ENCODE measurements around the gene BRAF. TPM values are rescaled to one million over a fixed set of nuclear protein-coding genes. Genes with fewer than 3 reads are reported as not detected.
"Not testable (repeated sequence)": the region's sequence is repeated elsewhere in the genome, so short reads cannot be mapped to it uniquely, and the experiment has no call there.

BRAF gene
- total RNA-seq, 4 donors from 2014 or later: 20.9 to 51.8 (median 34.8) TPM

DNA sequence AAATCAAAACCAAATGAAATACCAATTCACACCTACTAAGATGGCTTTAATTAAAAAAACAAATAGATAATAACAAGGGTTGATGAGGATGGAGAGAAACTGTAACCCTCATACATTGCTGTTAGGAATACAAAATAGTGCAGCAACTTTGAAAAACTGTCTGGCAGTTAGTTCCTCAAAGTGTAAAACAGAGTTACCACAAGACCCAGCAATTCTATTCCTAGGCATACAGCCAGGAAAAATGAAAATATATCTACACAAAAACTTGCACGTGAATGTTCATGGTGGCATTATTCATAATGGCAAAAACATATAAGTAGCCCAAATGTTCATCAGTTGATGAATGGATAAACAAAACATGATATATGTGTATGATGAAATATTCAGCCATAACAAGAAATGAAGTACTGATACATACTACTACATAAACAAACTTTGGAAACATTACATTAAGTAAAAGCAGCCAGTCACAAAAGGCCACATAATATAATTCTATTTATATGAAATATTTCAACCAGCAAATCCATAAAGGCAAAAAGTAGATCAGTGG, 83.5 kb downstream of the BRAF start:
- in situ Hi-C loops (cut with MboI; ENCODE audit: low pct_ligation_motif_present in 1 of 4, low pct_unique_long_range_greater_than_20kb in 1 of 4, low sequenced_read_pairs in 3 of 4) (no loop called here), intact Hi-C loops (cut with DNase I; ENCODE audit: low total_unique reads) (no loop called here)
- Histone ChIP-seq H3K36me3 (peaks cover 0 to 13% (median 0%) of the 10 kb centered on the region in 4 donors), H3K4me1 (peaks cover 0 to 4% (median 0%) of the 10 kb centered on the region in 4 donors), H3K27me3 (no peaks in the 10 kb centered on the region), H3K27ac (no peak overlapping the region), H3K4me3 (no peak overlapping the region), H3K9me3 (no peaks in the 10 kb centered on the region)
- no peak for DNase-seq
- 45 to 53% methylated on average over 1 of the region's 1 CpG for WGBS, 2 donors (ENCODE audit: low coverage in 1 of 2)
- TF ChIP-seq POLR2AphosphoS5 (IDR thresholded peaks at IDR 0.05) (no peak), POLR2A (IDR thresholded peaks at IDR 0.05) (no peak), EP300 (IDR thresholded peaks at IDR 0.05; ENCODE audit: low read depth) (no peak)
- TF ChIP-seq, protein P1, sequence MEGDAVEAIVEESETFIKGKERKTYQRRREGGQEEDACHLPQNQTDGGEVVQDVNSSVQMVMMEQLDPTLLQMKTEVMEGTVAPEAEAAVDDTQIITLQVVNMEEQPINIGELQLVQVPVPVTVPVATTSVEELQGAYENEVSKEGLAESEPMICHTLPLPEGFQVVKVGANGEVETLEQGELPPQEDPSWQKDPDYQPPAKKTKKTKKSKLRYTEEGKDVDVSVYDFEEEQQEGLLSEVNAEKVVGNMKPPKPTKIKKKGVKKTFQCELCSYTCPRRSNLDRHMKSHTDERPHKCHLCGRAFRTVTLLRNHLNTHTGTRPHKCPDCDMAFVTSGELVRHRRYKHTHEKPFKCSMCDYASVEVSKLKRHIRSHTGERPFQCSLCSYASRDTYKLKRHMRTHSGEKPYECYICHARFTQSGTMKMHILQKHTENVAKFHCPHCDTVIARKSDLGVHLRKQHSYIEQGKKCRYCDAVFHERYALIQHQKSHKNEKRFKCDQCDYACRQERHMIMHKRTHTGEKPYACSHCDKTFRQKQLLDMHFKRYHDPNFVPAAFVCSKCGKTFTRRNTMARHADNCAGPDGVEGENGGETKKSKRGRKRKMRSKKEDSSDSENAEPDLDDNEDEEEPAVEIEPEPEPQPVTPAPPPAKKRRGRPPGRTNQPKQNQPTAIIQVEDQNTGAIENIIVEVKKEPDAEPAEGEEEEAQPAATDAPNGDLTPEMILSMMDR (IDR thresholded peaks at IDR 0.05): no peak

DNA sequence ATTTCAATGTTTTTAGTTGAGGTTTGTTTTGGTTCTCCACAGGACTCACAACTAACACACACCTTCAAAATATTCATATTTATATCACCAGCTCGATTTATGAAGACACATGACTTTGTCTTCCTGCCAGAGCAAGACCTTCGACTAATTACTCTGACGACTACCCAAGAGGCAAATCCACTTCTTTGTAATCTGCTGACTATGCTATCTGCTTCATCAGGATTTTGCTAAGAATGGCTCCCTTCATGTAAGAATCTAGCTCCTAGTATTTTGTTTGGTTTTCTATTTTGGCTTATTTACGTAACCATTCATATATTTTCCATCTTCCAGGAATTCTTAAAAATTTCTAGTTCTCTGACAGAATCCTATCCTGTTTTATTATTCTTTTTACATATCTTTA, 93.0 kb downstream of the BRAF start:
- Histone ChIP-seq H3K27ac (no peak overlapping the region), H3K36me3 (peaks cover 0 to 22% (median 1%) of the 10 kb centered on the region in 4 donors), H3K27me3 (no peaks in the 10 kb centered on the region), H3K4me1 (no peaks in the 10 kb centered on the region), H3K9me3 (no peaks in the 10 kb centered on the region), H3K4me3 (no peak overlapping the region)
- TF ChIP-seq, protein P1 (IDR thresholded peaks at IDR 0.05): no peak
- TF ChIP-seq EP300 (IDR thresholded peaks at IDR 0.05; ENCODE audit: low read depth) (no peak), POLR2A (IDR thresholded peaks at IDR 0.05) (no peak), POLR2AphosphoS5 (IDR thresholded peaks at IDR 0.05) (no peak)
- intact Hi-C loops (cut with DNase I; ENCODE audit: low total_unique reads): no loop called here
- in situ Hi-C loops (cut with MboI; ENCODE audit: low pct_ligation_motif_present in 1 of 4, low pct_unique_long_range_greater_than_20kb in 1 of 4, low sequenced_read_pairs in 3 of 4): no loop called here
- no peak for DNase-seq
- WGBS, 2 donors (ENCODE audit: low coverage in 1 of 2): 84 to 85% methylated on average over 4 of the region's 4 CpGs

DNA sequence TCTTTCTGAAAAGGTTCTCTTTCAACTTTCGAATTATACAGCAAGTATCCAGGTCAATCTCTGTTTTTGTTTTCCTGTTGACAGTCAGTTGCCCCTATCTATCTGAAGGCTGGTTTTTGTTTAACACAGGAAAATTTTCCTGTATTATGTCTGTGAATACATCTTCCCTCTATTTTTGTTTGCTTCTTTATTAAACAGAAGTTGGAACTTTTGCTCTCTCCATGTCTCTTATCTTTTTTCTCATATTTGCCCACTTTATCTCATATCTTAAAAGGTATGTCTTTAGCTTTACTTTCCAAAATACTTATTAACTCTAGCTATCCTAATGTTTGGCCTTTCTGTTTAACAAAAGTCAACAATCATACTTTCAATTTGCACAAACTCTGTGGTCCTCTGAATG, 95.0 kb downstream of the BRAF start:
- WGBS, 2 donors (ENCODE audit: low coverage in 1 of 2): 95% methylated on average over 1 of the region's 1 CpG; no CpG with 5 or more reads in 1 of the 2 donors
- intact Hi-C loops (cut with DNase I; ENCODE audit: low total_unique reads) (loop anchor here (2.0 to 10.0 kb wide), 2 partner anchors 17 to 705 kb away; no protein-coding TSS in a partner anchor), in situ Hi-C loops (cut with MboI; ENCODE audit: low pct_ligation_motif_present in 1 of 4, low pct_unique_long_range_greater_than_20kb in 1 of 4, low sequenced_read_pairs in 3 of 4) (no loop called here)
- Histone ChIP-seq H3K27me3 (no peaks in the 10 kb centered on the region), H3K4me1 (no peaks in the 10 kb centered on the region), H3K9me3 (no peaks in the 10 kb centered on the region), H3K27ac (no peak overlapping the region), H3K4me3 (no peak overlapping the region), H3K36me3 (peaks cover 0 to 21% (median 1%) of the 10 kb centered on the region in 4 donors)
- DNase-seq: no peak
- TF ChIP-seq EP300 (IDR thresholded peaks at IDR 0.05; ENCODE audit: low read depth) (no peak), POLR2AphosphoS5 (IDR thresholded peaks at IDR 0.05) (no peak), POLR2A (IDR thresholded peaks at IDR 0.05) (no peak)
- TF ChIP-seq, protein P1 (IDR thresholded peaks at IDR 0.05): no peak

DNA sequence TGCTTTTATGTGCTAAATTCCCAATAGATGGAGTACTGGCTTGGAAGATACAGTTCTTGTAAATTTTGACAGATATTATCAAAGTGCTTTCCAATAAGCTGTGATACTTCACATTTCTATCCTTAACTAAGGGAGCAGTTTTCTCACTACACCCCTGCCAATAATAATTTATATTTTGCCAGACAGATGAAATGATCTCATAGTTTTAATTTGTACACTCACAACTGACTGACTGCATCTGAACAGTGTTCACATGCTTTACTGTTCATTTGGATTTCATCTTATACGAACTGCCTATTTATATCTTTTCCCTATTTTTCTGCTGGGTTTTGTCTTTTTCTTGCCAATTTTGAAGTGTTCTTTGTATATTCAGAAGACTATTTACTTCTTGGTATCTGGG, 96.0 kb downstream of the BRAF start:
- H3K36me3 ChIP-seq: peaks cover 0 to 11% (median 0%) of the 10 kb centered on the region in 4 donors
- in situ Hi-C loops (cut with MboI; ENCODE audit: low pct_ligation_motif_present in 1 of 4, low pct_unique_long_range_greater_than_20kb in 1 of 4, low sequenced_read_pairs in 3 of 4) (no loop called here), intact Hi-C loops (cut with DNase I; ENCODE audit: low total_unique reads) (loop anchor here (2.0 to 10.0 kb wide), 2 partner anchors 18 to 706 kb away; no protein-coding TSS in a partner anchor)
- DNase-seq: no peak
- no peak overlapping the region for H3K4me3 ChIP-seq
- H3K9me3 ChIP-seq: no peaks in the 10 kb centered on the region
- WGBS, 2 donors (ENCODE audit: low coverage in 1 of 2): 57 to 92% methylated on average over 1 of the region's 1 CpG
- no peak overlapping the region for H3K27ac ChIP-seq
- TF ChIP-seq POLR2A (IDR thresholded peaks at IDR 0.05) (no peak), POLR2AphosphoS5 (IDR thresholded peaks at IDR 0.05) (no peak), EP300 (IDR thresholded peaks at IDR 0.05; ENCODE audit: low read depth) (no peak)
- TF ChIP-seq, protein P1 (IDR thresholded peaks at IDR 0.05): no peak
- no peaks in the 10 kb centered on the region for H3K27me3 ChIP-seq
- no peaks in the 10 kb centered on the region for H3K4me1 ChIP-seq

DNA sequence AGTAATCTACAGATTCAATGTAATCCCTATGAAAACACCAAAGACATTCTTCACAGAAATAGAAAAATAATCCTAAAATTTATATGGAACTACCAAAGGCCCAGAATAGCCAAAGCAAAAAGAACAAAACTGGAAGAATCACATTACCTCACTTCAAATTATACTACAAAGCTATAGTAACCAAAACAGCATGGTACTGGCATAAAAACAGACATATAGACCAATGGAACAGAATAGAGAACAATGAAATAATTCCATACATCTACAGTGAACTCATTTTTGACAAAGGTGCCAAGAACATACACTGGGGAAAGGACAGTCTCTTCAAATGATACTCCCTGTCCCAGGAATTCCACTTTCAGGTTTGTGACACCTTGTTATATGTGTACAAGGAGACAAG, 107.3 kb downstream of the BRAF start:
- DNase-seq; H3K27ac ChIP-seq; H3K4me1 ChIP-seq; H3K27me3 ChIP-seq; intact Hi-C loops (cut with DNase I; ENCODE audit: low total_unique reads); H3K4me3 ChIP-seq: not testable (repeated sequence)
- in situ Hi-C loops (cut with MboI; ENCODE audit: low pct_ligation_motif_present in 1 of 4, low pct_unique_long_range_greater_than_20kb in 1 of 4, low sequenced_read_pairs in 3 of 4): loop anchor here (10.0 to 25.0 kb wide), 4 partner anchors 107 to 720 kb away; partner anchors contain the start of genes MRPS33 (in 2 of the 4) and BRAF (in 1 of the 4)
- peaks cover 0 to 11% (median 0%) of the 10 kb centered on the region in 4 donors for H3K36me3 ChIP-seq
- H3K9me3 ChIP-seq: peaks cover 4 to 14% of the 10 kb centered on the region in 2 donors

All from transverse colon (tissue), 4 donors.